ENCODE measurements around the gene PPP2R2D.

Gene PPP2R2D

GRCh38 chr10:131993275-131993674 lies 92.5 kb downstream of the PPP2R2D start:
- no peak overlapping the region for H3K4me3 ChIP-seq (ENCODE audit: low read depth, low read length)
- TF ChIP-seq CTCF (IDR thresholded peaks at IDR 0.05), result no peak

GRCh38 chr10:131994435-131994834 lies 93.6 kb downstream of the PPP2R2D start:
- Histone ChIP-seq H3K4me3 (ENCODE audit: low read depth, low read length) (no peak overlapping the region), H3K4me1 (no peaks in the 10 kb centered on the region), H3K27ac (no peak overlapping the region), H3K9me3 (ENCODE audit: control insufficient read depth, low read length) (no peaks in the 10 kb centered on the region), H2AFZ (no peak overlapping the region), H3K9ac (no peak overlapping the region), H3K36me3 (ENCODE audit: control insufficient read depth, insufficient read depth, low read length) (no peaks in the 10 kb centered on the region), H3K27me3 (ENCODE audit: control insufficient read depth, insufficient read depth, low read length) (no peaks in the 10 kb centered on the region), H3K4me2 (ENCODE audit: low read length) (no peak overlapping the region), H3K79me2 (no peaks in the 10 kb centered on the region)
- TF ChIP-seq CTCF (IDR thresholded peaks at IDR 0.05), result no peak

More at GRCh38 chr10:131993275-131993674, 92.5 kb downstream of the PPP2R2D start:
- no peaks in the 10 kb centered on the region for H3K36me3 ChIP-seq (ENCODE audit: control insufficient read depth, insufficient read depth, low read length)
- no peaks in the 10 kb centered on the region for H3K9me3 ChIP-seq (ENCODE audit: control insufficient read depth, low read length)
- no peaks in the 10 kb centered on the region for H3K27me3 ChIP-seq (ENCODE audit: control insufficient read depth, insufficient read depth, low read length)
- no peak overlapping the region for H3K4me2 ChIP-seq (ENCODE audit: low read length)
- H3K9ac ChIP-seq, result no peak overlapping the region
- no peak overlapping the region for H2AFZ ChIP-seq
- H3K79me2 ChIP-seq, result no peaks in the 10 kb centered on the region
- no peaks in the 10 kb centered on the region for H3K4me1 ChIP-seq
- H3K27ac ChIP-seq, result no peak overlapping the region

- Histone ChIP-seq H3K9ac (no peak overlapping the region), H3K27ac (no peak overlapping the region), H3K27me3 (ENCODE audit: control insufficient read depth, insufficient read depth, low read length) (no peaks in the 10 kb centered on the region), H3K9me3 (ENCODE audit: control insufficient read depth, low read length) (no peaks in the 10 kb centered on the region), H3K4me2 (ENCODE audit: low read length) (no peak overlapping the region), H3K79me2 (no peaks in the 10 kb centered on the region), H3K36me3 (ENCODE audit: control insufficient read depth, insufficient read depth, low read length) (no peaks in the 10 kb centered on the region), H3K4me3 (ENCODE audit: low read depth, low read length) (no peak overlapping the region), H3K4me1 (peaks cover 3% of the 10 kb centered on the region), H2AFZ (no peak overlapping the region)
- no peak for TF ChIP-seq CTCF (IDR thresholded peaks at IDR 0.05)
Measured at GRCh38 chr10:131996466-131997365, 95.9 kb downstream of the PPP2R2D start.

- Histone ChIP-seq H3K9me3 (ENCODE audit: control insufficient read depth, low read length) (no peaks in the 10 kb centered on the region), H3K4me1 (peaks cover 3% of the 10 kb centered on the region), H3K79me2 (no peaks in the 10 kb centered on the region), H3K4me3 (ENCODE audit: low read depth, low read length) (no peak overlapping the region), H3K36me3 (ENCODE audit: control insufficient read depth, insufficient read depth, low read length) (no peaks in the 10 kb centered on the region), H2AFZ (no peak overlapping the region), H3K27me3 (ENCODE audit: control insufficient read depth, insufficient read depth, low read length) (no peaks in the 10 kb centered on the region), H3K4me2 (ENCODE audit: low read length) (no peak overlapping the region), H3K9ac (no peak overlapping the region), H3K27ac (no peak overlapping the region)
- TF ChIP-seq CTCF (IDR thresholded peaks at IDR 0.05), result no peak
Measured at GRCh38 chr10:131997366-131998049, 96.7 kb downstream of the PPP2R2D start.

Measured in parathyroid adenoma (tissue), 2 donors.